Heart left ventricle (tissue), 13 donors: ENCODE measurements around the gene TOR1B.

Source experiments
- CTCF ChIP-seq, 12 donors: fragments of 200-600 bp; sonication (generic) in 4 of 12; IDR thresholded peaks; one replicate each; pipeline versions ENCODE4 v1.5.0 to v1.8.0; 2018 to 2022; ENCODE audit warnings: antibody characterized with exemption in 12 of 12, mild to moderate bottlenecking in 5 of 12
- POLR2A ChIP-seq, 2 donors: fragments of 450-650 bp; IDR thresholded peaks; one replicate each; pipeline ENCODE4 v1.6.1; 2017; ENCODE audit warnings: antibody characterized with exemption in 2 of 2, mild to moderate bottlenecking in 2 of 2, moderate library complexity in 2 of 2
- donor health status: ischemic (EF 13 %, LVEDD 7.1; RV severe dilation, severe dysfunction).
- donor health status: DM: no; HTN: yes; CAD: no.
- donor health status: DM: no; HTN: no; CAD: no.
- donor health status: ischemic (EF 25% LVEDD 6.9; RV normal size, moderate dysfunction).
- donor health status: ischemic (EF 25% LVEDD 5.7; RV mildly dilated, moderate dysfunction).
- donor health status: ischemic (EF 35%, LVEDD 5.7; RV mildly dilated, moderate dysfunction).
- donor health status: nonischemic (EF 11% LVEDD 7.7; RV severe dilation, severe dysfunction).
- donor health status: DM: yes; HTN: yes; CAD: no.
- donor health status: PGD.
- donor health status: ischemic (EF 29% LVEDD 5.4; RV normal size, mild dysfunction).
- donor health status: nonischemic (EF 23%, LVEDD 6.1; RV moderate dilation, normal function).

GRCh38 chr9:129765764-129766317 lies 37.1 kb upstream of the TOR1B start:
- TF ChIP-seq CTCF (IDR thresholded peaks at IDR 0.05) (no peak), POLR2A (IDR thresholded peaks at IDR 0.05) (no peak)
